Activated T-cell treated with anti-CD3 and anti-CD28 coated beads for 48 hours (primary cell): ENCODE data around the gene IFI27.
"Not testable (repeated sequence)": the region's sequence is repeated elsewhere in the genome, so short reads cannot be mapped to it uniquely, and the experiment has no call there.

Experiments used
- DNase-seq: peaks from one replicate; pipeline ENCODE4 v3.0.0-alpha.2; 2020; ENCODE audit warnings: low read depth

The IFI27 gene

DNA sequence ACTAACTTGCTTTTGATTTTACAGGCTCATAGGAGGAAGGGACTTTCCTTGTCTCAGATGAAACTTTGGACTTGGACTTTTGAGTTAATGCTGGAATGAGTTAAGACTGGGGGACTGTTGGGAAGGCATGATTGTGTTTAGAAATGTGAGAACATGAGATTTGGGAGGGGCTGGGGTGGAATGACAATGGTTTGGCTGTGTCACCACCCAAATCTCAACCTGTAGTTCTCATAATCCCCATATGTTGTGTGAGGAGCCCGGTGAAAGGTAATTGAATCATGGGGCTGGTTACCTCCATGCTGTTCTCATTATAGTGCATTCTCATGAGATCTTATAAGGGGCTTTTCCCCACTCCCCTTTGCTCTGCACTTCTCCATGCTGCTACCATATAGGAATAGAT lies 45.6 kb downstream of the IFI27 start:
- DNase-seq = not testable (repeated sequence)

DNA sequence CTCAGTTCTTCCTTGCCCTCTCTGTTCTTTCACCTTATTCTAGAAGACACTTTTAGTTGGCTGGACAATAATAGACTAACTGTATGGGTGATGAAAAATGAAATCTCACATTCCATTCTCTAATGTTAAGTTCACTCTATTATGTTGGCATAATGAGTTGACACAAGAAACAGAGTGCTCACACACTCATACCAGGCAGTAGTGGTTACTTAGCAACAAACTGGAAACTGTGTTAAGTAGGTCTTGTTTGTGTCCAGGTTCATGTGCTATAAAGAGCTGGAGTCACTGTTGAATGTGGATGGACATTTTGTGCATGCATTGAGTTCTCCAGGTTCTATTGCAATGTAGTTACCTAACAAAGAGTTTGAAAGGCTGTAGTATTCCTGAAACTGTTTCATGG lies 46.7 kb downstream of the IFI27 start:
- no peak for DNase-seq

DNA sequence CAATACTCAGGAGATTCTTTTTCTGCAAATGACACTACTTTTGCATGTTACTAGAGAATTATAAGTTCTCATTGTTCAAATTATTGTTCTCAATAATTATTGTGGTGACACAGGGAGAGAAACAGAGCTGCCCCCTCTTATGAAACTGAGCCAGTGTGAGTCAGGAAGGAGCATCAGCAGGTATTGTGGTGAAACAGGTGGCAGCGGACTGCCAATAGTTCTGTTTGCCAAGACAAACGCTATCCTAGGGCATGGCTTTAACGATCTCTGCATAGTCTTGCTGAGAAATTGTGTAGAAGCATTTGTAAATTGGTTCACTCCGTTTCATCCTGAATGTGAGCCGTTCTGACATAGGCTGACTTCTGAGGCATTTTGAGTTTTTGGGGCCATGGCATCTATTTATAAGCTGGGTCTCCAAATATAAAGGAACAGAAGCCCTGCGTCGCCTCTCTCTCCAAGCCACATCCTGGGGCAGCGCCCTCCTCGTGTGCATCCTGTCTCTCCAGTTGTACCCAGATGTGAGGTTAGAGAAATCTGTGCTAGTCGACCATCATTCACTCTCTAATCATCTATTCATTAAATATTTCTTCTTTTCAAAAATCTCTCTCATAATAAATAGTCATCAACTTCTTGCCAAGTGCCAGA lies 47.8 kb downstream of the IFI27 start:
- DNase-seq = no peak

DNA sequence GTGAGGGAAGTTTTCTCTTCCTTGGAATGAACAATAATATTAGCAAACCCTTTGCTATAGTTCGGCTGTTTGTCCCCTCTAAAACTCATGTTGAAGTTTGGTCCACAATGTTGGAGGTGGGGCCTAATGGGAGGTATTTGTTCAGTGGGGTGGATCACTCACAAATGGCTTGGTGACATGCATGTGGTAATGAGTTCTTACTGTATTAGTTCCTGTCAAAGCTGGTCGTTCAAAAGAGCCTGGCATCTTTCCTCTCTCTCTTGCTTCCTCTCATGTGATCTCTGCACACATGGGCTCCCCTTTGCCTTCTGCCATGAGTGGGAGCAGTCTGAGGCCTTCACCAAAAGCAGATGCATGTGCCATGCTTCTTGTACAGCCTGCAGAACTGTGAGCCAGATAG lies 50.5 kb downstream of the IFI27 start:
- DNase-seq = no peak

DNA sequence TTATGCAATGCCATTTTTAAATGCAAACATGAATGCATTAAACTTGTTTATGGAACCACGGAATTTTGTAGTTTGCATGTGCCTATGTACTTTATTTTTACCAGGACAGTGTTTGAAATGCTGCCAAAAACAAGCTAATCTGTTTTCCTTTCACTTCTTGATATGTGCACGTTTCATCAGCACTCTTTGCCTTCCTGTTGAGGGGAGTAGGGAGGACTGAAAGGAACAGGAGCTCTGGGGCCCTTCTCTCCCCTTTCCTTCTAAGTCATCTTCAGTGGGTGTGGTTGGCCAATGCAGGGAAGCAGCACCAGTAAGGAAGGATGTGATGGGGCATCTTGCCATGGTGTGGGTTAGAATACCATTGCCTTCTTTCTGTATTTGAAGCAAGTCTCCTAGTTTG lies 51.4 kb downstream of the IFI27 start:
- DNase-seq = no peak

DNA sequence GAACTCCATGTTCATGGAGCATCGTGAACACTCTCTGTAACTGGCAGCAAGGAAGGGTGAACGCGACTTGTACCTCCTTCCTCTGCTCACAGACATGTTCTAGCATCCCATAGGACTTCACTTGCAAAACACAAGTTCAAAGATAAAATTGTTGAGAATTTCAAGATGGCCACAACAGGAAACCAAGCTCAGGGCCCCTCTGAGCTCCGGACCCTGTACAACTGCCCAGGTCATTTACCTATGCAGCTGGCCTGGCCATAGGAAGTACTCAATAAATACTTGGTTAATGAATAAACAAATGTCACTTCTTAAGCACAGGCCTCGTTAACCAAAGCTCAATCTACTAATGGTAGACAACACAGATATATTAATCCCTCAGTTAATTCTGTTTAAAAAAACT lies 51.9 kb downstream of the IFI27 start:
- DNase-seq = no peak

DNA sequence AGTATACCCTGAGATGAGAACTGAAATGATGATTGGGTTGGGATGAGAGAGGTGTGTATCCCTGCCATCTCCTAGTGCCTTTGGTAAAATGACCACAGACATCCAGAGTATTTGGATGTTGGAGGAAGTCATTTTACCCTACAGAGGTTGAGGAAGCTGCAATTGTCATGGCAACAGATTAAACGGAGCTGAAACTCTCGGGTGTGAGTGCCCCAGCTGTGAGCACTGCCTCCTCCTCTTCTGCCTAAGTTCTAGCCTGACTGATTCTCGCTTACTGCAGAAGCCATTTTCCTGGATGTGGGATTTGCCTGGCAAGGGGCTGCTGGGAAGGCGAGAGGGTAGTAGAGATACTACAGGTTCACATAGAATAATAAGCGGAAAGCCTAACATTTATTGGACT lies 53.3 kb downstream of the IFI27 start:
- DNase-seq = no peak

DNA sequence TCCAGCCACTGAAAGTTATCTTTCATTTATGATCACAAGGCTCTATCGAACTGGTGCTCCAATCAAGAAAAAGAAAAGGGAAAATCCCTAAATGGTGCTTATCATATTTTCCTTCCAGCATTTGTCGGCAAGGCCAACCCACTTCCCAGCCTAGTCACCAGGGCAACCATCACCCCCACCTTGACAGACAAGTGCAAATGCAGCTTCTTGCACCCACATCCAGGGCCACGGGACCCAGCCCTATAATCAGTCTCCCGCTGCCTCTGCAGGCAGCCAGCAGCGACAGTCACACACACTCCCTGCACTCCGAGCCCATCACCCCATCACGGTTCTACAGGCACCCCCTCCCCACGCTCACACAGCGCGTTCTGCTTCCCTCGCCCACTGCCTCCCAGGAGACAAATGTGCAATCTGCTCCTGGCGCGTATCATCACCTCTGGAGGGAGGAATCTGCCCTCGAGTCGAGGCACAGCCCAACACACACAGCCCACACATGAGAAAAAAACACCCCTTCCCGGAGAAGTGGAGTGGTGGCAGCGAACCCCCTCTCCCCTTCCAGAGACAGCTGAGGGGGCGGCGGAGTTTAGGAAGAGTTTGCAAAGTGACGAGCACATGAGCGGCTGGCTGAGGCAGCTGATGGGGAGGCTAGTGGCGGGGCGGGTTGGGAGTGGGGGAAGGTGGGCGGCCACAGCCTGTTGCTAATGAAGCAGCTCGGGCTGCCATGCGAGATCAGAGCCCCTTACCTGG lies 54.3 kb downstream of the IFI27 start:
- peak; percentile 37 for DNase-seq

DNA sequence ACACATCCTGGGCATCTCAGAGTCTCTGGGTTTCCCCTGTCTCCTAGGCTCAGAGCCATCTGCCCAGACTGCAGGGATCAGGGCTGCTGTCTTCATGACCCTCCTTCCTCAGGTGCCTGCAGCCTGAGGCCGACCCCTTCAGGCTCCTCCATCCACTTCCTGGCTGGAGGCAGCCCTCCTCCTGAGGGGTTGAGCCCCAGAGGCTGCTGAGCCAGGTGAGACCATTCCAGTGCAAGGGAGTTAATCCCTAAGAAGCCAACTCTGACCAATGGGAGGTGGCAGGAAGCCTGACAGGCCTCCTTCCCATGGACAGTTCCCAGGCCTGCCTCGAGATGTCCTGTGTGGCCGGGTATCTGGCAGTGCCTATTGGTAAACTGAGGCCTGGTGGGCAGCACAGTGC lies 55.2 kb downstream of the IFI27 start:
- no peak for DNase-seq
